Activated CD4-positive, alpha-beta T cell treated with anti-CD3 and anti-CD28 coated beads, Interleukin-2, amount 10 ng/mL, durations not matched to agents 7 days and 5 days (primary cell): Measurements from ENCODE around the gene ADAMTS2. TPM values are rescaled to one million over a fixed set of nuclear protein-coding genes. Genes with fewer than 3 reads are reported as not detected.
"Not testable (repeated sequence)": the region's sequence is repeated elsewhere in the genome, so short reads cannot be mapped to it uniquely, and the experiment has no call there.

Experiments used
- CTCF ChIA-PET: fragments of 350-600 bp; sonication (Branson Sonifier 250); formaldehyde crosslinking; loops from one replicate; lab custom pipeline; 2021; ENCODE audit warnings: antibody characterized with exemption; lab: Charles Lee
- POLR2A ChIA-PET: fragments of 350-600 bp; sonication (Branson Sonifier 250); formaldehyde crosslinking; loops from one replicate; lab custom pipeline; 2021; ENCODE audit warnings: antibody characterized with exemption; lab: Charles Lee
- DNase-seq: peaks from one replicate; pipeline ENCODE4 v3.0.0-alpha.2; 2020
- H3K27ac Mint-ChIP-seq: one replicate; pipeline ENCODE4 v1.8.0; 2021; ENCODE audit warnings: mild to moderate bottlenecking, moderate library complexity, mixed read lengths
- H3K27me3 Mint-ChIP-seq: one replicate; pipeline ENCODE4 v1.8.0; 2021; ENCODE audit warnings: mixed read lengths
- H3K36me3 Mint-ChIP-seq: one replicate; pipeline ENCODE4 v1.8.0; 2021; ENCODE audit warnings: low read depth, mixed read lengths
- H3K4me1 Mint-ChIP-seq: one replicate; pipeline ENCODE4 v1.8.0; 2021; ENCODE audit warnings: mixed read lengths
- H3K4me3 Mint-ChIP-seq: one replicate; pipeline ENCODE4 v1.8.0; 2021; ENCODE audit warnings: mild to moderate bottlenecking, moderate library complexity, mixed read lengths
- H3K9me3 Mint-ChIP-seq: one replicate; pipeline ENCODE4 v1.8.0; 2021; ENCODE audit warnings: mixed read lengths
- total RNA-seq, 2 experiments: library from RNA; stranded (reverse); gene quantifications; one replicate each; pipeline ENCODE4 v1.2.3, GENCODE V29; 2021

Gene ADAMTS2
- total RNA-seq, 2 experiments from 2014 or later, result not detected

- no peaks in the 10 kb centered on the region for H3K4me1 Mint-ChIP-seq
- no peak overlapping the region for H3K27ac Mint-ChIP-seq
- DNase-seq, result no peak
- H3K9me3 Mint-ChIP-seq, result peaks cover 7% of the 10 kb centered on the region
- H3K36me3 Mint-ChIP-seq, result no peaks in the 10 kb centered on the region
- H3K27me3 Mint-ChIP-seq, result no peaks in the 10 kb centered on the region
- POLR2A ChIA-PET, result no interaction called here
- no peak overlapping the region for H3K4me3 Mint-ChIP-seq
- CTCF ChIA-PET, result no interaction called here
These were observed 122.8 kb downstream of the ADAMTS2 start for GRCh38 chr5:179222246-179223017.

GRCh38 chr5:179221877-179222220 lies 123.4 kb downstream of the ADAMTS2 start:
- no peak for DNase-seq
- no peak overlapping the region for H3K27ac Mint-ChIP-seq
- no peaks in the 10 kb centered on the region for H3K4me1 Mint-ChIP-seq
- H3K36me3 Mint-ChIP-seq, result no peaks in the 10 kb centered on the region
- H3K9me3 Mint-ChIP-seq, result peaks cover 7% of the 10 kb centered on the region
- no peak overlapping the region for H3K4me3 Mint-ChIP-seq
- no peaks in the 10 kb centered on the region for H3K27me3 Mint-ChIP-seq
- ChIA-PET POLR2A (no interaction called here), CTCF (no interaction called here)

GRCh38 chr5:179221196-179221876 lies 123.9 kb downstream of the ADAMTS2 start:
- Mint-ChIP-seq H3K4me1 (no peaks in the 10 kb centered on the region), H3K4me3 (no peak overlapping the region), H3K36me3 (no peaks in the 10 kb centered on the region), H3K9me3 (peaks cover 7% of the 10 kb centered on the region), H3K27ac (no peak overlapping the region), H3K27me3 (no peaks in the 10 kb centered on the region)
- no peak for DNase-seq
- ChIA-PET CTCF (interaction anchor here (1.3 kb wide), 1 partner anchor 10 kb away, joined by 3 read pairs; no protein-coding TSS in a partner anchor), POLR2A (no interaction called here)

GRCh38 chr5:179220716-179221115 lies 124.5 kb downstream of the ADAMTS2 start:
- Mint-ChIP-seq H3K27me3 (no peaks in the 10 kb centered on the region), H3K36me3 (no peaks in the 10 kb centered on the region), H3K4me1 (no peaks in the 10 kb centered on the region), H3K9me3 (peaks cover 7% of the 10 kb centered on the region), H3K27ac (no peak overlapping the region), H3K4me3 (no peak overlapping the region)
- CTCF ChIA-PET, result interaction anchor here (1.3 kb wide), 1 partner anchor 10 kb away, joined by 3 read pairs; no protein-coding TSS in a partner anchor
- no peak for DNase-seq
- POLR2A ChIA-PET, result no interaction called here

- Mint-ChIP-seq H3K4me3 (no peak overlapping the region), H3K27ac (no peak overlapping the region), H3K36me3 (no peaks in the 10 kb centered on the region), H3K4me1 (no peaks in the 10 kb centered on the region), H3K27me3 (no peaks in the 10 kb centered on the region), H3K9me3 (peaks cover 7% of the 10 kb centered on the region)
- ChIA-PET POLR2A (no interaction called here), CTCF (interaction anchor here (1.3 kb wide), 1 partner anchor 9 kb away, joined by 3 read pairs; no protein-coding TSS in a partner anchor)
- no peak for DNase-seq
These were observed 125.3 kb downstream of the ADAMTS2 start for GRCh38 chr5:179219661-179220620.

GRCh38 chr5:179218943-179219330 lies 126.3 kb downstream of the ADAMTS2 start:
- ChIA-PET POLR2A (no interaction called here), CTCF (no interaction called here)
- no peaks in the 10 kb centered on the region for H3K27me3 Mint-ChIP-seq
- H3K9me3 Mint-ChIP-seq, result peaks cover 7% of the 10 kb centered on the region
- no peak overlapping the region for H3K4me3 Mint-ChIP-seq
- no peaks in the 10 kb centered on the region for H3K4me1 Mint-ChIP-seq
- no peak for DNase-seq
- no peak overlapping the region for H3K27ac Mint-ChIP-seq
- no peaks in the 10 kb centered on the region for H3K36me3 Mint-ChIP-seq

GRCh38 chr5:179217956-179218942 lies 127.0 kb downstream of the ADAMTS2 start:
- DNase-seq, result no peak
- no peaks in the 10 kb centered on the region for H3K4me1 Mint-ChIP-seq
- peaks cover 5% of the 10 kb centered on the region for H3K9me3 Mint-ChIP-seq
- CTCF ChIA-PET, result no interaction called here
- POLR2A ChIA-PET, result interaction anchor here (0.5 kb wide), 1 partner anchor 323 kb away, joined by 3 read pairs; no protein-coding TSS in a partner anchor
- H3K27me3 Mint-ChIP-seq, result no peaks in the 10 kb centered on the region
- no peaks in the 10 kb centered on the region for H3K36me3 Mint-ChIP-seq
- H3K4me3 Mint-ChIP-seq, result no peak overlapping the region
- no peak overlapping the region for H3K27ac Mint-ChIP-seq

GRCh38 chr5:179217356-179217755 lies 127.9 kb downstream of the ADAMTS2 start:
- no peak overlapping the region for H3K4me3 Mint-ChIP-seq
- no peak for DNase-seq
- no peaks in the 10 kb centered on the region for H3K9me3 Mint-ChIP-seq
- ChIA-PET CTCF (no interaction called here), POLR2A (no interaction called here)
- H3K4me1 Mint-ChIP-seq, result no peaks in the 10 kb centered on the region
- H3K27ac Mint-ChIP-seq, result no peak overlapping the region
- no peaks in the 10 kb centered on the region for H3K27me3 Mint-ChIP-seq
- no peaks in the 10 kb centered on the region for H3K36me3 Mint-ChIP-seq

- H3K4me1 Mint-ChIP-seq, H3K27ac Mint-ChIP-seq, H3K4me3 Mint-ChIP-seq, POLR2A ChIA-PET, H3K36me3 Mint-ChIP-seq, DNase-seq, H3K27me3 Mint-ChIP-seq, CTCF ChIA-PET, H3K9me3 Mint-ChIP-seq: not testable (repeated sequence)
These were observed 128.9 kb downstream of the ADAMTS2 start for GRCh38 chr5:179216381-179216780.

GRCh38 chr5:179215576-179215975 lies 129.7 kb downstream of the ADAMTS2 start:
- Mint-ChIP-seq H3K4me3 (no peak overlapping the region), H3K36me3 (no peaks in the 10 kb centered on the region), H3K4me1 (no peaks in the 10 kb centered on the region), H3K27ac (no peak overlapping the region), H3K27me3 (no peaks in the 10 kb centered on the region), H3K9me3 (no peaks in the 10 kb centered on the region)
- POLR2A ChIA-PET, result no interaction called here
- no peak for DNase-seq
- CTCF ChIA-PET, result no interaction called here

- no peaks in the 10 kb centered on the region for H3K4me1 Mint-ChIP-seq
- no peaks in the 10 kb centered on the region for H3K9me3 Mint-ChIP-seq
- ChIA-PET POLR2A (no interaction called here), CTCF (no interaction called here)
- no peak overlapping the region for H3K27ac Mint-ChIP-seq
- no peak overlapping the region for H3K4me3 Mint-ChIP-seq
- H3K27me3 Mint-ChIP-seq, result no peaks in the 10 kb centered on the region
- no peaks in the 10 kb centered on the region for H3K36me3 Mint-ChIP-seq
- no peak for DNase-seq
These were observed 130.6 kb downstream of the ADAMTS2 start for GRCh38 chr5:179214678-179215077.

GRCh38 chr5:179212870-179213269 lies 132.4 kb downstream of the ADAMTS2 start:
- Mint-ChIP-seq H3K36me3 (no peaks in the 10 kb centered on the region), H3K9me3 (no peaks in the 10 kb centered on the region), H3K27me3 (no peaks in the 10 kb centered on the region), H3K4me1 (no peaks in the 10 kb centered on the region), H3K4me3 (no peak overlapping the region), H3K27ac (no peak overlapping the region)
- ChIA-PET POLR2A (no interaction called here), CTCF (no interaction called here)
- DNase-seq, result no peak
